IPS-15b (cell line): Measurements from ENCODE around the gene ACACB.

Source experiments
- H3K27me3 ChIP-seq: one replicate; pipeline ENCODE4 v1.6.1; 2013; ENCODE audit warnings: low read length; ENCODE audit not compliant: control insufficient read depth, insufficient read depth
- H3K36me3 ChIP-seq: one replicate; pipeline ENCODE4 v1.6.1; 2013; ENCODE audit warnings: low read length; ENCODE audit not compliant: control insufficient read depth, insufficient read depth
- H3K4me1 ChIP-seq: one replicate; pipeline ENCODE4 v1.6.1; 2013; ENCODE audit warnings: mild to moderate bottlenecking, low read length; ENCODE audit not compliant: control insufficient read depth, insufficient read depth
- H3K4me3 ChIP-seq: one replicate; pipeline ENCODE4 v1.5.1; 2013; ENCODE audit warnings: low read depth, low read length
- H3K9ac ChIP-seq: one replicate; pipeline ENCODE4 v1.6.1; 2013; ENCODE audit warnings: low read depth, mild to moderate bottlenecking, low read length
- H3K9me3 ChIP-seq: one replicate; pipeline ENCODE4 v1.6.1; 2013; ENCODE audit warnings: mild to moderate bottlenecking, low read length; ENCODE audit not compliant: control insufficient read depth, insufficient read depth

The ACACB gene

GRCh38 chr12:109115758-109116610, at the start of gene ACACB:
Gene ACACB, plus strand, starts transcription at chr12:109116587. Its CDS starts 22,819 bp downstream, at chr12:109139406.
- no peaks in the 10 kb centered on the region for H3K36me3 ChIP-seq
- no peaks in the 10 kb centered on the region for H3K27me3 ChIP-seq
- no peak within 1 kb of the TSS for H3K4me3 ChIP-seq
- H3K9me3 ChIP-seq, result no peaks in the 10 kb centered on the region
- no peak within 1 kb of the TSS for H3K9ac ChIP-seq
- peaks cover 5% of the 10 kb centered on the region for H3K4me1 ChIP-seq

GRCh38 chr12:109069307-109070271, 46.8 kb upstream of the ACACB start:
- Histone ChIP-seq H3K27me3 (no peaks in the 10 kb centered on the region), H3K4me1 (no peaks in the 10 kb centered on the region), H3K9ac (no peak overlapping the region), H3K36me3 (no peaks in the 10 kb centered on the region), H3K9me3 (no peaks in the 10 kb centered on the region), H3K4me3 (no peak overlapping the region)

GRCh38 chr12:109074866-109075265, 41.5 kb upstream of the ACACB start:
- no peaks in the 10 kb centered on the region for H3K36me3 ChIP-seq
- no peaks in the 10 kb centered on the region for H3K4me1 ChIP-seq
- H3K9ac ChIP-seq, result no peak overlapping the region
- H3K27me3 ChIP-seq, result no peaks in the 10 kb centered on the region
- no peak overlapping the region for H3K4me3 ChIP-seq
- H3K9me3 ChIP-seq, result no peaks in the 10 kb centered on the region

GRCh38 chr12:109082751-109083150, 33.6 kb upstream of the ACACB start:
- H3K4me1 ChIP-seq, result no peaks in the 10 kb centered on the region
- no peaks in the 10 kb centered on the region for H3K27me3 ChIP-seq
- H3K4me3 ChIP-seq, result no peak overlapping the region
- H3K9ac ChIP-seq, result no peak overlapping the region
- no peaks in the 10 kb centered on the region for H3K9me3 ChIP-seq
- H3K36me3 ChIP-seq, result no peaks in the 10 kb centered on the region

GRCh38 chr12:109084425-109084824, 32.0 kb upstream of the ACACB start:
- Histone ChIP-seq H3K9ac (no peak overlapping the region), H3K4me1 (no peaks in the 10 kb centered on the region), H3K36me3 (peaks cover 5% of the 10 kb centered on the region), H3K27me3 (no peaks in the 10 kb centered on the region), H3K9me3 (no peaks in the 10 kb centered on the region), H3K4me3 (no peak overlapping the region)

- no peak overlapping the region for H3K9ac ChIP-seq
- no peaks in the 10 kb centered on the region for H3K9me3 ChIP-seq
- no peaks in the 10 kb centered on the region for H3K4me1 ChIP-seq
- no peak overlapping the region for H3K4me3 ChIP-seq
- H3K36me3 ChIP-seq, result peaks cover 5% of the 10 kb centered on the region
- H3K27me3 ChIP-seq, result no peaks in the 10 kb centered on the region
Observed at GRCh38 chr12:109085590-109085989, 30.8 kb upstream of the ACACB start.

- H3K4me1 ChIP-seq, result no peaks in the 10 kb centered on the region
- H3K4me3 ChIP-seq, result no peak overlapping the region
- H3K9me3 ChIP-seq, result no peaks in the 10 kb centered on the region
- no peaks in the 10 kb centered on the region for H3K27me3 ChIP-seq
- peaks cover 5% of the 10 kb centered on the region for H3K36me3 ChIP-seq
- H3K9ac ChIP-seq, result no peak overlapping the region
Observed at GRCh38 chr12:109087250-109087649, 29.1 kb upstream of the ACACB start.

GRCh38 chr12:109088818-109089217, 27.6 kb upstream of the ACACB start:
- Histone ChIP-seq H3K27me3 (peaks cover 3% of the 10 kb centered on the region), H3K9me3 (no peaks in the 10 kb centered on the region), H3K4me1 (no peaks in the 10 kb centered on the region), H3K4me3 (no peak overlapping the region), H3K36me3 (peaks cover 5% of the 10 kb centered on the region), H3K9ac (no peak overlapping the region)

GRCh38 chr12:109089683-109090082, 26.7 kb upstream of the ACACB start:
- Histone ChIP-seq H3K9me3 (no peaks in the 10 kb centered on the region), H3K4me1 (no peaks in the 10 kb centered on the region), H3K4me3 (no peak overlapping the region), H3K27me3 (peaks cover 3% of the 10 kb centered on the region), H3K9ac (no peak overlapping the region), H3K36me3 (peaks cover 5% of the 10 kb centered on the region)

- H3K4me1 ChIP-seq, result no peaks in the 10 kb centered on the region
- peak overlapping the region; percentile 67 for H3K4me3 ChIP-seq
- peaks cover 5% of the 10 kb centered on the region for H3K36me3 ChIP-seq
- peak overlapping the region; percentile 70 for H3K9ac ChIP-seq
- H3K27me3 ChIP-seq, result peaks cover 3% of the 10 kb centered on the region
- no peaks in the 10 kb centered on the region for H3K9me3 ChIP-seq
Observed at GRCh38 chr12:109092497-109093021, 23.8 kb upstream of the ACACB start.

- Histone ChIP-seq H3K27me3 (peaks cover 3% of the 10 kb centered on the region), H3K9ac (peak within 1 kb of the TSS; percentile 70), H3K36me3 (peaks cover 7% of the 10 kb centered on the region), H3K9me3 (no peaks in the 10 kb centered on the region), H3K4me1 (no peaks in the 10 kb centered on the region), H3K4me3 (peak within 1 kb of the TSS; percentile 67)
Observed at GRCh38 chr12:109093022-109093918, 23.1 kb upstream of the ACACB start, which contains the start of gene ALKBH2. Gene ALKBH2, minus strand, starts transcription at chr12:109093472. Its CDS starts 686 bp downstream, at chr12:109092786.
